GM12801 (cell line): ENCODE results near the gene KLK14.

ENCODE experiments used
- TF ChIP-seq, protein P1 (sequence below): IDR thresholded peaks from one replicate; pipeline ENCODE4 v1.5.1; 2011; ENCODE audit warnings: control low read depth; ENCODE audit not compliant: insufficient read length; ENCODE audit errors: extremely low read depth

KLK14 gene

GRCh38 chr19:51083181-51083580 lies 494 bp upstream of the KLK14 start:
- TF ChIP-seq, protein P1, sequence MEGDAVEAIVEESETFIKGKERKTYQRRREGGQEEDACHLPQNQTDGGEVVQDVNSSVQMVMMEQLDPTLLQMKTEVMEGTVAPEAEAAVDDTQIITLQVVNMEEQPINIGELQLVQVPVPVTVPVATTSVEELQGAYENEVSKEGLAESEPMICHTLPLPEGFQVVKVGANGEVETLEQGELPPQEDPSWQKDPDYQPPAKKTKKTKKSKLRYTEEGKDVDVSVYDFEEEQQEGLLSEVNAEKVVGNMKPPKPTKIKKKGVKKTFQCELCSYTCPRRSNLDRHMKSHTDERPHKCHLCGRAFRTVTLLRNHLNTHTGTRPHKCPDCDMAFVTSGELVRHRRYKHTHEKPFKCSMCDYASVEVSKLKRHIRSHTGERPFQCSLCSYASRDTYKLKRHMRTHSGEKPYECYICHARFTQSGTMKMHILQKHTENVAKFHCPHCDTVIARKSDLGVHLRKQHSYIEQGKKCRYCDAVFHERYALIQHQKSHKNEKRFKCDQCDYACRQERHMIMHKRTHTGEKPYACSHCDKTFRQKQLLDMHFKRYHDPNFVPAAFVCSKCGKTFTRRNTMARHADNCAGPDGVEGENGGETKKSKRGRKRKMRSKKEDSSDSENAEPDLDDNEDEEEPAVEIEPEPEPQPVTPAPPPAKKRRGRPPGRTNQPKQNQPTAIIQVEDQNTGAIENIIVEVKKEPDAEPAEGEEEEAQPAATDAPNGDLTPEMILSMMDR, result no peak

- TF ChIP-seq, protein P1, result no peak
These were observed 1.2 kb downstream of the KLK14 start for GRCh38 chr19:51081476-51081875.

DNA sequence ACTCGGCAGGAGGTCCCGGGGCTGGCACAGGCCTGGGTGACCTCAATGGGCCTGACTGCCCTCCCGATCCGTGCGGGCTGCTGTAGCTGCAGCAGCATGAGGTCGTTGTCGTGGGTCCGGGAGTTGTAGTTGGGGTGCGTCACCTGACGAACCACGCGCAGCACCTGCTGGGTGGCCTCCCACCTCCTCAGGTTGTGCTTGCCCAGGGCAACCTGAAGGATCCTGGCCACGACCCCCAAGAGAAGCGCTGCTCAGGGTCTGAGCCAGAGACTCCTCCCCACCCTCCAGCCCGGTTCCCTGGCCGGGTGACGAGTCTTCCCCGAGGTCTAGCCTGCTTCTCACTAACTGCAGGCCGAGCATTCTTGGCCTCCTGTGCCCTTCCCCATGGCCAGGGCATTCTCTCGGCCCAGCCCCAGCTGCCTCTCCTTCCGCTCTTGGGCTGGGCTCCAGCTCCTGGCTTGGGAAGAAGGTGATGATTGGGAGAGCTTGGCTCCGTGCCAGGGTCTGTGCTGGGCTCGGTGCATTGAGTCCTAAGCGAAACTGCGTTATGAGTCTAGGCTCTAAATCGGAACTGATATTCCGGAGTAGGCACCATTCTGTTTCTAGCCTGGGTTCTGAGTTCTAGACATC lies 3.1 kb downstream of the KLK14 start:
- TF ChIP-seq, protein P1, result no peak

DNA sequence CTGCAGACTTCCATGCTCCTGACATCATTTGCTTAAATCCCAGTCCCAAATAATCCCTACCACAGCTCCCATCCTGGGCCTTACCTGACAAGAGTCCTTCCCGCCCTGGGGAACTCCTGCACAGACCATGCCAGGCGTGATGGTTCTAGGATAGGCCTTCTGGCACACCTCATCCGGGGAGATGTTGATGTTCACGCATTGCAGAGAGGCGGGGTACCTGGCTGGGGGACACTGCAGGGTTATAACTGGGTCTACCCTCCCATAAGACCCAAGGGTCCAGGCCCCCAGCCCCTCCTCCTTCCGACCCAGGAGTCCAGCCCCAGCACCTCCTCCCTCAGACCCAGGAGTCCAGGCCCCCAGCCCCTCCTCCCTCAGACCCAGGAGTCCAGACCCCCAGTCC lies 4.0 kb downstream of the KLK14 start:
- TF ChIP-seq, protein P1, result no peak

- TF ChIP-seq, protein P1, result no peak
These were observed 4.6 kb downstream of the KLK14 start for GRCh38 chr19:51078104-51078503.

DNA sequence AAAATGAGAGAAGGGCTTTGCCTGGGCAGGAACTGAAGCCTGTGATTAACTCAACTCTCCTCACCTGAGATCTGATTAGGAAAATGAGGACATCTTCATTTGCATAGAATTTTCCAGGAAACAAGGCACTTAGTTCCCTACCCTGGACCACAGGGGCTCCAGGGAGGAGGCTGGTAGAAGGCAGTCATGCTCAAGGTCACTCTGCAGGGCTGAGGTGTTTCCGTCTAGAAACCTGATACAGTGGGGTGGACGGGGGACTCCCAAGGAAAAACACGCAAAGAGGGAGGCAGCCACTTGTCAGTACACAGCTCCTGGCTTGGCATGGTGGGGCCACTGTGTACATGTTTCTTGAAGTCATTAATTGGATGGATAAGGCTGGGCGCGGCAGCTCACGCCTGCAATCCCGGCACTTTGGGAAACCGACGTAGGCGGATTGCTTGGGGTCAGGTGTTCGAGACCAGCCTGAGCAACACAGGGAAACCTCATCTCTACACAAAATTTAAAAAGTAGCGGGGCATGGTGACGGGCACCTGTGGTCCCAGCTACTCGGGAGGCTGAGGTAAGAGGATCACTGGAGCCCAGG lies 6.0 kb downstream of the KLK14 start:
- TF ChIP-seq, protein P1, result no peak

GRCh38 chr19:51075998-51076397 lies 6.7 kb downstream of the KLK14 start:
- TF ChIP-seq, protein P1, result no peak
